Anterior cingulate cortex (tissue), 58 donors: ENCODE measurements around the gene FAM149B1.

Experiments
- DNase-seq, 58 donors: peaks; one replicate each; lab custom pipeline; 2025; lab: John Stamatoyannopoulos, UW

Gene FAM149B1

DNA sequence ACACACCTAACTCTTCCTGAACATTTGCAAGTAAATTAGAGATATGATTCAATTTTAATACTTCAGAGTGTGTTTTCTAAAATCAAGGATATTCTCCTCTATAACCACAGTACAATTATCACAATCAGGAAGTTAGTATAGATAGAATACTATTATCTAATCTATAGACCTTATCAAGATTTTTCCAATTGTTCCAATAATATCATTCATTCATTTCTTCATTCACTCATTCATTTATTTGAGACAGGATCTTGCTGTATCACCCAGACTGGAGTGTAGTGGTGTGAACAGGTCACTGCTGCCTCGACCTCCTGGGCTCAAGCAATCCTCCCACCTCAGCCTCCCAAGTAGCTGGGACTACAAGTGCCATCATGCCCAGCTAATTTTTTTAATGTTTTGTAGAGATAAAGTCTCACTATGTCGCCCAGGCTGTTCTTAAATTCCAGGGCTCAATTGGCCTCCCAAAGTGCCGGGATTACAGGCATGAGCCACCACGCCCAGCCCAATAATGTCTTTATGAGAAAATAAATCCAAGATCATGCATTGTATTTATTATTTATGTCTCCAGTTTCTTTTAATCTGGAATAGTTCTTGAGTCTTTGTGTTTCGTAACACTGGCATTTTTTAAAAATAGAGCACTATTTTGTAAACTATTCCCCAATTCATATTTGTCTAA, 95.1 kb downstream of the FAM149B1 start:
- DNase-seq = no peak

GRCh38 chr10:73263693-73264347, 95.9 kb downstream of the FAM149B1 start:
- DNase-seq = no peak

GRCh38 chr10:73264423-73264822, 96.5 kb downstream of the FAM149B1 start:
- DNase-seq = no peak

- DNase-seq = no peak
These were observed 113.2 kb downstream of the FAM149B1 start for GRCh38 chr10:73281097-73281496.

GRCh38 chr10:73287441-73287840, 119.5 kb downstream of the FAM149B1 start:
- no peak for DNase-seq

DNA sequence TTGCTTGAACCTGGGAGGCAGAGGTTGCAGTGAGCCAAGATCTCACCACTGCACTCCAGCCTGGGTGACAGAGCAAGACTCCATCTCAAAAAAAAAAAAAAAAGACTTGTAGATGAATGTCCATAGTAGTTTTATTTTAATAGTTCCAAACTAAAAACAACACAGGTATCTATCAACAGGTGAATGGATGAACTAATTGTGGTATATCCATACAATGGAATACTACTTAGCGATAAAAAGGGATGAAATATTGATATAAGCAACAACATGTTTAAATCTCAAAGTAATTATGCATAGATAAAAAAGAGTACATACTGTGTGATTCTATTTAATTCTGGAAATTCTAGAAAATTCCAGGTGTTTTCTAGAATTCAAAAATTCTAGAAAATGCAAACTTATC, 122.0 kb downstream of the FAM149B1 start:
- no peak for DNase-seq

DNA sequence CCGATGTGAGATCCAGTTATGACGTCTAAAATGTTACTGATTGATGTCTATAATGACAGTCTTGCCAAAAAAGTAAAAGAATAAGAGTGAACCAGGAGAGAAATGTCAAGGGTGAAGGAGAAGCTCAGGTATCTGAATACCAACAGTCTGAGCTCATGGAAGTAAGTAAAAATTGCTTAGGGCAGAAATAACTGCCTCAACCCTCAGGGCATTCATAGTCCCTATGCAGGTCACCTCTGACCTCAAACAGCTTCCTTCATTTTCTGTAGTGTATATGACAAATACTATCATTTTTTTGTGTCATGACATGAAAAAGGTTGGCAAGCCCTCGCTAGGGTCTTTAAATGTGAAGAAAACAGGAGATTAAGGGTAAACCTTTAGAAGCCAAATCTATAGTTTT, 125.5 kb downstream of the FAM149B1 start:
- DNase-seq = no peak
